Left lobe of liver (tissue), 2 donors: ENCODE results near the gene DRGX. TPM values are rescaled to one million over a fixed set of nuclear protein-coding genes. Genes with fewer than 3 reads are reported as not detected.

Experiments used
- ATAC-seq: fragments of 200-7000 bp; cut with Tn5 transposase; one replicate; pipeline ENCODE4 v1.9.1; 2020; ENCODE audit warnings: mild to moderate bottlenecking, moderate library complexity
- DNase-seq: peaks from one replicate; pipeline ENCODE4 v3.0.0-alpha.2; 2020; ENCODE audit warnings: low spot score
- total RNA-seq: library from RNA; stranded (reverse); gene quantifications from one replicate; pipeline ENCODE4 v1.2.1, GENCODE V29; 2021
- donor health status: DM: no; HTN: no; CAD: no; lungs with moderate emphysema.
- donor health status: DM: no; HTN: yes; CAD: no.

The DRGX gene
- total RNA-seq, 1 donor from 2014 or later = not detected

GRCh38 chr10:49408519-49409306, 12.8 kb upstream of the DRGX start:
- ATAC-seq (peak; percentile 37), DNase-seq (no peak)

GRCh38 chr10:49407552-49408137, 11.8 kb upstream of the DRGX start:
- peak; percentile 81 for DNase-seq
- ATAC-seq = peak; percentile 97

- no peak for ATAC-seq
- DNase-seq = no peak
Observed at GRCh38 chr10:49407151-49407550, 11.3 kb upstream of the DRGX start.

GRCh38 chr10:49404321-49404878, 8.5 kb upstream of the DRGX start:
- ATAC-seq (no peak), DNase-seq (no peak)

- ATAC-seq = no peak
- no peak for DNase-seq
Observed at GRCh38 chr10:49403363-49403762, 7.5 kb upstream of the DRGX start.

- ATAC-seq (peak; percentile 47), DNase-seq (no peak)
Observed at GRCh38 chr10:49400365-49400764, 4.5 kb upstream of the DRGX start.

GRCh38 chr10:49398986-49399385, 3.1 kb upstream of the DRGX start:
- no peak for ATAC-seq

GRCh38 chr10:49398000-49398861, 2.3 kb upstream of the DRGX start:
- ATAC-seq (peak; percentile 92), DNase-seq (no peak)

More at GRCh38 chr10:49398986-49399385, 3.1 kb upstream of the DRGX start:
- DNase-seq = no peak

- DNase-seq (no peak), ATAC-seq (no peak)
Observed at GRCh38 chr10:49397036-49397999, 1.4 kb upstream of the DRGX start.

- ATAC-seq (no peak), DNase-seq (no peak)
Observed at GRCh38 chr10:49396666-49396999, 744 bp upstream of the DRGX start.

GRCh38 chr10:49394933-49395740, 752 bp downstream of the DRGX start:
- DNase-seq (no peak), ATAC-seq (no peak)

- DNase-seq = no peak
- no peak for ATAC-seq
Observed at GRCh38 chr10:49393757-49394156, 2.1 kb downstream of the DRGX start.

GRCh38 chr10:49393301-49393700, 2.6 kb downstream of the DRGX start:
- ATAC-seq = no peak
- no peak for DNase-seq

- no peak for DNase-seq
Observed at GRCh38 chr10:49389361-49389933, 6.4 kb downstream of the DRGX start.

GRCh38 chr10:49388161-49388560, 7.7 kb downstream of the DRGX start:
- no peak for DNase-seq
- ATAC-seq = no peak

More at GRCh38 chr10:49389361-49389933, 6.4 kb downstream of the DRGX start:
- ATAC-seq = no peak

- DNase-seq (peak; percentile 11), ATAC-seq (no peak)
Observed at GRCh38 chr10:49387071-49387470, 8.8 kb downstream of the DRGX start.

- ATAC-seq (no peak), DNase-seq (peak; percentile 33)
Observed at GRCh38 chr10:49385939-49386922, 9.7 kb downstream of the DRGX start.
